C4-2B (cell line): ENCODE results near the gene ATP11A.

ENCODE experiments used
- ZFX ChIP-seq: fragments of 450-650 bp; IDR thresholded peaks from 2 replicates; pipeline ENCODE4 v1.6.1; 2017
- TF ChIP-seq, protein P1 (sequence below): fragments of 450-650 bp; conservative IDR thresholded peaks from 2 replicates; pipeline ENCODE4 v1.5.1; 2017; ENCODE audit warnings: mild to moderate bottlenecking

- TF ChIP-seq, protein P1, sequence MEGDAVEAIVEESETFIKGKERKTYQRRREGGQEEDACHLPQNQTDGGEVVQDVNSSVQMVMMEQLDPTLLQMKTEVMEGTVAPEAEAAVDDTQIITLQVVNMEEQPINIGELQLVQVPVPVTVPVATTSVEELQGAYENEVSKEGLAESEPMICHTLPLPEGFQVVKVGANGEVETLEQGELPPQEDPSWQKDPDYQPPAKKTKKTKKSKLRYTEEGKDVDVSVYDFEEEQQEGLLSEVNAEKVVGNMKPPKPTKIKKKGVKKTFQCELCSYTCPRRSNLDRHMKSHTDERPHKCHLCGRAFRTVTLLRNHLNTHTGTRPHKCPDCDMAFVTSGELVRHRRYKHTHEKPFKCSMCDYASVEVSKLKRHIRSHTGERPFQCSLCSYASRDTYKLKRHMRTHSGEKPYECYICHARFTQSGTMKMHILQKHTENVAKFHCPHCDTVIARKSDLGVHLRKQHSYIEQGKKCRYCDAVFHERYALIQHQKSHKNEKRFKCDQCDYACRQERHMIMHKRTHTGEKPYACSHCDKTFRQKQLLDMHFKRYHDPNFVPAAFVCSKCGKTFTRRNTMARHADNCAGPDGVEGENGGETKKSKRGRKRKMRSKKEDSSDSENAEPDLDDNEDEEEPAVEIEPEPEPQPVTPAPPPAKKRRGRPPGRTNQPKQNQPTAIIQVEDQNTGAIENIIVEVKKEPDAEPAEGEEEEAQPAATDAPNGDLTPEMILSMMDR = no peak
- peak; percentile 66 for TF ChIP-seq ZFX
Measured at GRCh38 chr13:112690283-112690929, 568 bp downstream of the ATP11A start.
